Mucosa of rectum (tissue), 2 donors: ENCODE data around the gene RYR2.

Source experiments
- H3K27ac ChIP-seq, 2 donors: one replicate each; pipeline ENCODE4 v1.7.0; 2013; ENCODE audit warnings: inconsistent platforms in 2 of 2, low read depth in 2 of 2, low read length in 2 of 2
- H3K27me3 ChIP-seq, 2 donors: one replicate each; pipeline ENCODE4 v1.7.0; 2013; ENCODE audit warnings: low read length in 2 of 2; ENCODE audit not compliant: control insufficient read depth in 2 of 2, insufficient read depth in 2 of 2
- H3K36me3 ChIP-seq, 2 donors: one replicate each; pipeline ENCODE4 v1.7.0; 2013; ENCODE audit warnings: low read length in 2 of 2; ENCODE audit not compliant: control insufficient read depth in 2 of 2, insufficient read depth in 2 of 2
- H3K4me1 ChIP-seq, 2 donors: one replicate each; pipeline ENCODE4 v1.7.0; 2013; ENCODE audit warnings: low read length in 2 of 2, mild to moderate bottlenecking in 1 of 2; ENCODE audit not compliant: control insufficient read depth in 2 of 2, insufficient read depth in 2 of 2
- H3K4me3 ChIP-seq, 2 donors: one replicate each; pipeline ENCODE4 v1.7.0; 2013; ENCODE audit warnings: low read length in 2 of 2
- H3K9ac ChIP-seq, 2 donors: one replicate each; pipeline ENCODE4 v1.7.0; 2013; ENCODE audit warnings: low read length in 2 of 2, low read depth in 1 of 2, mild to moderate bottlenecking in 1 of 2
- H3K9me3 ChIP-seq, 2 donors: one replicate each; pipeline ENCODE4 v1.7.0; 2013; ENCODE audit warnings: low read length in 2 of 2; ENCODE audit not compliant: control insufficient read depth in 2 of 2
- donor health status: healthy.
- donor health status: Normal muscosa, but diverticular disease.

RYR2 gene

DNA sequence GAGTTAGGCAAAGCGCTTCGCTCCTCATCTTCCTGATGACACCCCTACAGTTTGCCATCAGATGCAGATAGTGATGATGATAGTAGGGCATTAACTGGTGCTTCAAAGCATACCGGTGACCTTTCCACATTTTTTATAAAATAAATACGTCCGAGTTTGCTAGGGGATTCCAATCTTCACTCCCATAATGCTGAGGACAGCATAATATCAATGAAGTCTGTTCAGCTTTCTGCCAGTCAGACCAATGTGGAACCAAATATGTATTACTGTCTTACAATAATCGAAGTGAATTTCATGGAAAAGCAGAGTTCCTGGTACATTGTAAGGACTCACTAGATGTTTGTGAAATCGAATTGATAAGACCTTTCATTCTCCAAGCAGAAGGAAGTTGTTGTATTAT, 258.7 kb downstream of the RYR2 start:
- no peaks in the 10 kb centered on the region for H3K27me3 ChIP-seq
- no peak overlapping the region for H3K4me3 ChIP-seq
- H3K27ac ChIP-seq = no peak overlapping the region
- no peaks in the 10 kb centered on the region for H3K4me1 ChIP-seq
- no peaks in the 10 kb centered on the region for H3K36me3 ChIP-seq
- no peak overlapping the region for H3K9ac ChIP-seq
- no peaks in the 10 kb centered on the region for H3K9me3 ChIP-seq

DNA sequence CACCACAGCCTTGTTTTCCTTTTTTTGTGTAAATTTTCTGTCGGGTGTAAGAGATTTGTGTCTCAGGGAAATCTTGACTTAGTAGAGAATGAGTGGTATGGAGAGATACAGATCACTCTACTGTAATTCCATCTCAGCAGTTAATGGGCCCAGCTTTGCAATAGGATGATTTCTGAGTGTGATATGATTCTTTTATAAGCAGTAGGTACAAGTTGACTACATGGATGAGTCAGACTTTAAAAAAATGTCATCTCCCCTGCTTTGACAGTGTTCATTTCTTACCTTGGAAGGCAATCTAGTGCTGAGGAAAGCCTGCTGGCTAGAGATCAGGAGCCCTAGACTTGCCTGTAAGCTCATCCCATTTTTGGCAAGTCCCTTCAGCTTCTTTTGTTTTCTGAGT, 261.9 kb downstream of the RYR2 start:
- Histone ChIP-seq H3K4me3 (no peak overlapping the region), H3K9me3 (no peaks in the 10 kb centered on the region), H3K27me3 (no peaks in the 10 kb centered on the region), H3K9ac (no peak overlapping the region), H3K36me3 (no peaks in the 10 kb centered on the region), H3K4me1 (no peaks in the 10 kb centered on the region), H3K27ac (no peak overlapping the region)

DNA sequence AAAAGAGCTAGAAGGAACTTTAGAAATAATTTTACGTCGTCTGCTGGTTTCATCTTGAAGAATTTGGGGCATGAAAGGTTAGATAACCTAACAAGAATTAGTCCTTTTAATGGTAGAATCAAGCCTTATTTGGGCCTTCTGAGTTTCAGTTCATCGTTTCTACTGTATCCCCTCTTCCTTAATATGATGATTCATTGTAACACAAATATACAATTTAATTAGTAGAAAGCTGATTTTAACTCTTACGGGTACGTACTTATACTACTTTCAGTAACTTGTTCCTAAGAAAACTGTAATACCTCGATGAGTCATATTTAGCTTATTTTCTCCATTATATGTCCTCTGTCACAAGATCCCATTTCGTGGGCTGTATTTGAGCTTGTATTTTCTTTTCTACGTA, 264.7 kb downstream of the RYR2 start:
- Histone ChIP-seq H3K9me3 (no peaks in the 10 kb centered on the region), H3K27ac (no peak overlapping the region), H3K36me3 (no peaks in the 10 kb centered on the region), H3K9ac (no peak overlapping the region), H3K4me3 (no peak overlapping the region), H3K4me1 (no peaks in the 10 kb centered on the region), H3K27me3 (no peaks in the 10 kb centered on the region)

DNA sequence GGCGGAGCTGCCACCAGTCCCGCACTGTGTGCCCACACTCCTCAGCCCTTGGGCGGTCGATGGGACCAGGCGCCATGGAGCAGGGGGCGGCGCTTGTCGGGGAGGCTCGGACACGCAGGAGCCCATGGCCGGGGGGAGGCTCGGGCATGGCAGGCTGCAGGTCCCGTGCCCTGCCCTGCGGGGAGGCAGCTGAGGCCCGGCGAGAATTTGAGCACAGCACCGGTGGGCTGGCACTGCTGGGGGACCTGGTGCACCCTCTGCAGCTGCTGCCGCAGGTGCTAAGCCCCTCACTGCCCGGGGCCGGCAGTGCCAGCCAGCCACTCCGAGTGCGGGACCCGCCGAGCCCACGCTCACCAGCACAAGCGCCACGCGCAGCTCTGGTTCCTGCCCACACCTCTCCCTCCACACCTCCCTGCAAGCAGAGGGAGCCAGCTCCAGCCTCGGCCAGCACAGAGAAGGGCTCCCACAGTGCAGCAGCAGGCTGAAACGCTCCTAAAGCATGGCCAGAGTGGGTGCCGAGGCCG, 267.7 kb downstream of the RYR2 start:
- no peaks in the 10 kb centered on the region for H3K36me3 ChIP-seq
- no peaks in the 10 kb centered on the region for H3K27me3 ChIP-seq
- no peak overlapping the region for H3K4me3 ChIP-seq
- H3K4me1 ChIP-seq = no peaks in the 10 kb centered on the region
- no peaks in the 10 kb centered on the region for H3K9me3 ChIP-seq
- no peak overlapping the region for H3K27ac ChIP-seq
- H3K9ac ChIP-seq = no peak overlapping the region

DNA sequence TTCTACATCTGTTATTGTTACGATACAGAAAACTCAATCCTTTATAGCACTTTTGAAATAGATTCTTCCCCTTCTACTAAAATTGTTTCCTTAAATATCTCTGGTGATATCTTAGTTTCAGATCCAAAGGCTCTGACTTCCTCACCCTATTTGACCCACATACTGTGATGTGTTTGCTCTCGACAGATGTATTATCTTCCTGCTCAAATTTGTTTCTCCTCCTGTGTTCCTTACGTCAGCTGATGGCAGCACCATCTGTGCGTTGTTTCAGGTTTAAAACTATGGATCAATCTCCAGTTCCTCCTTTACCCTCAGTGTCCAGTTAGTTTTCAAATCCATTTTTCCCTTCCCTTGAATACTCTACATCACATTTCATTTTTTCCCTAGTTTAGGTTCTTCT, 274.4 kb downstream of the RYR2 start:
- H3K36me3 ChIP-seq = no peaks in the 10 kb centered on the region
- H3K27ac ChIP-seq = no peak overlapping the region
- no peaks in the 10 kb centered on the region for H3K4me1 ChIP-seq
- no peak overlapping the region for H3K9ac ChIP-seq
- H3K4me3 ChIP-seq = no peak overlapping the region
- H3K27me3 ChIP-seq = no peaks in the 10 kb centered on the region
- H3K9me3 ChIP-seq = no peaks in the 10 kb centered on the region

DNA sequence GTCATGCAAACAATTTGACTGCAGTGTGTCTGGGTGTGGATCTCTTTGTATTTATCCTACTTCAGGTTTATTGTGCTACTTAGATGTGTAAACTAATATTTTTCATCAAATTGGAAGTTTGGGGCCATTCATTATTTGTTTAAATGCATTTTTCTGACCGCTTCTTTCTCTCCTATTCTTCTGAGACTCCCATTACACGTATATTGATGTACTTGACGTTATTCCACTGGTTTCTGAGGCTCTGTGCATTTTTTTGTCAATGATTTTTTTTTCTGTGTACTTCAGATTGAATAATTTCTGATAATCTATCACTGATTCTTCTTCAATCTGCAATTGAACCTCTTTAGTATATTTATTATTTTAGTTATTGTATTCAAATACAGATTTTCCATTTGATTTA, 276.8 kb downstream of the RYR2 start:
- Histone ChIP-seq H3K4me1 (no peaks in the 10 kb centered on the region), H3K9me3 (no peaks in the 10 kb centered on the region), H3K27ac (no peak overlapping the region), H3K27me3 (no peaks in the 10 kb centered on the region), H3K9ac (no peak overlapping the region), H3K4me3 (no peak overlapping the region), H3K36me3 (no peaks in the 10 kb centered on the region)

DNA sequence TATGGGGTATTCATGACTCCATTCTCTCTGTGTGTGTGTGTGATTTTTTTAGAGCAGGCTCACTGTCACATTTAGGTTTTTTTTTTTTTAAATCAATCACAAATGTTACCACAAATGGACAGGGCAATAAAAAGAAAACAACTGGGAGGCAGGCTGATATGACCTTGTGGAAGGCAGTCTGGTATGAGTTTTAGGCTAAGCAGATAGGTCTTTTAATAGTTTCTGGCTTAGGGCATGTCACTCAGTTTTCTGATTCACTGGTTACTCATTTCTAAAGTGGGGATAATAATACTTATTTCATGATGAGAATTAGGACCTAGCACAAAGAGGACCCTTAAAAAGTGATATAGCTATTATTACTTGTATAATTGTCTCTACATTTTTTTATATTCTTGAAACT, 278.9 kb downstream of the RYR2 start:
- Histone ChIP-seq H3K9ac (no peak overlapping the region), H3K4me1 (no peaks in the 10 kb centered on the region), H3K36me3 (no peaks in the 10 kb centered on the region), H3K4me3 (no peak overlapping the region), H3K9me3 (no peaks in the 10 kb centered on the region), H3K27me3 (no peaks in the 10 kb centered on the region), H3K27ac (no peak overlapping the region)

DNA sequence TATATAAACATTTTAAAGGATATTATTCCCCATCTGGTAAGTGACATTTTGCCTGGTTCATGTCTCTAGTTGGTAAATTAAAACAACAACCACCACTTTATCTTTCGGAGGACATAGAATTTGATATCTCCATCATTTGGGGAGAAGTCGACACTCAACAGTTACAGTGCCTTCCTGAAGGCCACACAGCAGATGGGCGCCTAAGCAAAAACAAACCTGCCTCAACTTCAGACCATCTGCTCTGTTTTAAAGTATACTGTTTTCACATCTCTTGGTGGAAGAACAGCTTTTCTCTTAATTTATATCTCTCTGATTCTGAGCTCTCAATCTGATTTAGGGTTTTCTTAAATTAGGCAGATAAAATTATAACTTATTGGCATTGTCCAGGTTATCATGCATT, 282.2 kb downstream of the RYR2 start:
- Histone ChIP-seq H3K36me3 (no peaks in the 10 kb centered on the region), H3K27ac (no peak overlapping the region), H3K9ac (no peak overlapping the region), H3K4me1 (no peaks in the 10 kb centered on the region), H3K9me3 (no peaks in the 10 kb centered on the region), H3K27me3 (no peaks in the 10 kb centered on the region), H3K4me3 (no peak overlapping the region)

DNA sequence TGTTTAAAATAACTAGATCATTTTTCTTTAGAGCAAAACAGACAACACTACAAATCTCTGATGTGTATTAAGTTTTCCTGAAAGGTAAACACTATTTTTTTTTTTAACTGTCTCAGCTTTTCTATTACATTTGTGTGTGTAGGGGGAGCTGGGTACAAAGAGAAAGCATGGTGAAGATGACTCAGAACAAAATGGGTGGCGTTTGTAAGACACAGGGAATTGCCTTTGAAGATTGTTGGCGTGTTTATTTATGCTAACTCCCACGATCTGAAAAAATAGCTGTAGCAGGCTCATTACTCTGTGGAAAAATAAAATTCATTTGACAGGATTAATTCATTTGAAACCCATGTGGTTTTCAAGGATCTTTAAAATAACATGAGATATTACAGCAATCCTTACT, 285.1 kb downstream of the RYR2 start:
- H3K27me3 ChIP-seq = no peaks in the 10 kb centered on the region
- H3K9me3 ChIP-seq = no peaks in the 10 kb centered on the region
- H3K4me3 ChIP-seq = no peak overlapping the region
- no peaks in the 10 kb centered on the region for H3K4me1 ChIP-seq
- no peak overlapping the region for H3K9ac ChIP-seq
- no peaks in the 10 kb centered on the region for H3K36me3 ChIP-seq
- no peak overlapping the region for H3K27ac ChIP-seq

DNA sequence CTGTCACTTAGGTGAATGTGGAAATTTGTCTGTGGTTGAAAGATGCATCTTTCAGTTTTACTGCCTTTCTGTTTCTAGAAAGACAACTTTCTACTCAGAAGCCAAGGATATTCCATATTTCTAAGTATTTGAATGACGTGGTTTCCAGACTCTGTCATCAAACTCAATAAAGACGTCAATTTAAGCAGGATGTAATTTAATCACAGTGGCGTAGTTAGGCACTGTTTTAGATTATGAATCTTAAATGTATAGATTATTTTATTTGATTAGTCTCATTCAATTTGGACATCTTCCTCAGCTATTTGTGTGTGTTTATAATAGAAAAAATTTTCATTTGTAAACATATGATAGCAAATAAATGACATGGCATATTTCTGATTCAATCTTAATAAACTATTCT, 298.9 kb downstream of the RYR2 start:
- no peaks in the 10 kb centered on the region for H3K9me3 ChIP-seq

DNA sequence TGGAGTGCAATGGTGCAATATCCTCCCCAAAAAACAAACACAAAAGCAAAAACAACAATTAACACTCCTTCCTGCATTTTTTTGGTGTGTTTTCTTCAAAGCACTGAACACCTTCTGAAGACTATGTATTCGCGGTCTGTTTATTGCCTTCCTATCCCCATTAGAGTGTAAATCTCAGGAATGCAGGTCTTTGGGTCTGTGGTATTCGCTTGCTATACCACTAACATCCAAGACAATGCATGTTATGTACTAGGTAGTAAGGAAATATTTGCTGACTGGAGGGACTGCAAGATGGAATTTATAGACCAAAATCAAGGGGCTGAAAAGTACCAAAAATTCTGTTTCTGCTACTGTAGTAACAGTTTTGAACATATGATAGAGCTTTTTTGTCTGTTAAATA, 299.4 kb downstream of the RYR2 start:
- H3K4me3 ChIP-seq = no peak overlapping the region
- H3K4me1 ChIP-seq = no peaks in the 10 kb centered on the region
- no peaks in the 10 kb centered on the region for H3K36me3 ChIP-seq
- no peak overlapping the region for H3K9ac ChIP-seq
- H3K9me3 ChIP-seq = no peaks in the 10 kb centered on the region
- H3K27me3 ChIP-seq = no peaks in the 10 kb centered on the region
- no peak overlapping the region for H3K27ac ChIP-seq

More for the DNA sequence above, 298.9 kb downstream of the RYR2 start:
- no peak overlapping the region for H3K9ac ChIP-seq
- no peaks in the 10 kb centered on the region for H3K36me3 ChIP-seq
- no peaks in the 10 kb centered on the region for H3K27me3 ChIP-seq
- no peak overlapping the region for H3K27ac ChIP-seq
- no peak overlapping the region for H3K4me3 ChIP-seq
- H3K4me1 ChIP-seq = no peaks in the 10 kb centered on the region
